GM12873 (cell line): ENCODE data around the gene GSAP.

Experiments
- TF ChIP-seq, protein P1 (sequence below): IDR thresholded peaks from 2 replicates; pipeline ENCODE4 v1.5.1; 2012; ENCODE audit warnings: low read depth, mild to moderate bottlenecking, moderate library complexity, low read length, control low read depth; ENCODE audit not compliant: insufficient read depth; ENCODE audit errors: missing control alignments

GSAP gene

DNA sequence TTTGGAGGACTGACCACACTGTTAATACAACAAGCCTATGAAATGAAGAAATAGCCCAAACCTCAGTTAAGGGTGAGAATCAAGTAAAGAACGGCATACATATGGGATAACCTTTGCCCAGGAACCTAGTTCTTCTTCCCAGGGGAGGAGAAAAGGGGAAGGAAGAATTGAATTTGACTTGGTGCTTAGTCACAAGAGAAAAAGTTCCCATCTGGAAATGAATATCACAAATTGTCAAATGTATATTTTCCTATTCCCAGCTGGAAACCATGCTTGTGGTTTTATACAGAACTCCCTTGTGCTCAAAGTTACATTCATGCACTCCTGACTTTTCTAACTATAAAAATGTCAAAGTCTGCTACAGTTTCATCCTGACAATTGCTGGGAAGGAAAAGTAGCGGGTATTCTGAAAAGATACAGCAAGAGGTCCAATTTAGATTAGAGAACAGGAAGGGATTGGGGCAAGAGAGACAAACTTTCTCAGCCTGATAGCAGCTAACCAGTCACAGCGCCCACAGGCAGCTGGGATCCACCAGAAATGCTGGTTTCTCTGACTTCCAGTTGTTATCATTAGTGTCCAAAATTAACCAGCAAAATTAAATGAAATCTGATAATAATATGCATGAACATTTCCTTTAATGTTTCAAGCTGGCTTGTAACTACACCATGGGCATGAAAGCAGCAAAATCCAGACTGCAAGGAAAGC lies 18.6 kb upstream of the GSAP start:
- TF ChIP-seq, protein P1, sequence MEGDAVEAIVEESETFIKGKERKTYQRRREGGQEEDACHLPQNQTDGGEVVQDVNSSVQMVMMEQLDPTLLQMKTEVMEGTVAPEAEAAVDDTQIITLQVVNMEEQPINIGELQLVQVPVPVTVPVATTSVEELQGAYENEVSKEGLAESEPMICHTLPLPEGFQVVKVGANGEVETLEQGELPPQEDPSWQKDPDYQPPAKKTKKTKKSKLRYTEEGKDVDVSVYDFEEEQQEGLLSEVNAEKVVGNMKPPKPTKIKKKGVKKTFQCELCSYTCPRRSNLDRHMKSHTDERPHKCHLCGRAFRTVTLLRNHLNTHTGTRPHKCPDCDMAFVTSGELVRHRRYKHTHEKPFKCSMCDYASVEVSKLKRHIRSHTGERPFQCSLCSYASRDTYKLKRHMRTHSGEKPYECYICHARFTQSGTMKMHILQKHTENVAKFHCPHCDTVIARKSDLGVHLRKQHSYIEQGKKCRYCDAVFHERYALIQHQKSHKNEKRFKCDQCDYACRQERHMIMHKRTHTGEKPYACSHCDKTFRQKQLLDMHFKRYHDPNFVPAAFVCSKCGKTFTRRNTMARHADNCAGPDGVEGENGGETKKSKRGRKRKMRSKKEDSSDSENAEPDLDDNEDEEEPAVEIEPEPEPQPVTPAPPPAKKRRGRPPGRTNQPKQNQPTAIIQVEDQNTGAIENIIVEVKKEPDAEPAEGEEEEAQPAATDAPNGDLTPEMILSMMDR: no peak

DNA sequence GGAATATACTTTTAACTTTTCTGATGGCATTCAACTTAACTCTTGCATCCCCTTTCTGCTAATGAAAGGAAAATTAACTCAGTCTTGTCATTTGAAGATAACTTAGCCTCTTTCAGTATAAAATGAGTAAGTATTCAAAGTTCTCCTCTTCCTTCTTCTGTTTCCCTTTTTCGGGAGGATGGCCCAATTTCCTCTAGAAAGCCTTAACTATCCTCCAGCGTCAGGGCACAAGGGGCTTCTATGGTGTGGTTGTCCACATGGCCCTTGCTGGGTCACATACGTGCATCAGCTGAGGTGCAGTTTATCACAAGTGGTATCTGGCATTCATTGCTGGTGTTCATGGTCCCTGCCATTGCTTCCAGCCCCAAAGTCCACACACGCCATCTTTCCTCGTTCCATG lies 17.8 kb upstream of the GSAP start:
- TF ChIP-seq, protein P1: no peak

DNA sequence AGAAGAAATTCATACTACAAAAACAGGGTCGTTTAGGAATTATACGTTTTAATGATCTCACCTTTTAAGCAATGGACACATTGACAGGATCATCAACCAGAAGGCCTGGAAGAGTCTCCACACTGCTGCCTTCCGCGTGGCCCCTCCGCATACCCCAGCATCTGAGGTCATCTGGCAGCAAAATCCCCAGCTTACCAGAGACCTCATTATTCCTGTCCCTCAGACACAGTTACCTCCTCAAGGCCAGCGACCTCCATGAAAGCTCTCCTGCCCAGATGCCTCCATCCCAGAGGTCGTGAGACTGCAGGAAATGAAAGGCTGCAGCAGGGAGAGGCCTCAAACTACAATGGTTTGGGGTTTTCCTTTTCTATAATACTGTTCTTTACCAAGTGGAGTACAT lies 14.8 kb upstream of the GSAP start:
- TF ChIP-seq, protein P1: no peak

DNA sequence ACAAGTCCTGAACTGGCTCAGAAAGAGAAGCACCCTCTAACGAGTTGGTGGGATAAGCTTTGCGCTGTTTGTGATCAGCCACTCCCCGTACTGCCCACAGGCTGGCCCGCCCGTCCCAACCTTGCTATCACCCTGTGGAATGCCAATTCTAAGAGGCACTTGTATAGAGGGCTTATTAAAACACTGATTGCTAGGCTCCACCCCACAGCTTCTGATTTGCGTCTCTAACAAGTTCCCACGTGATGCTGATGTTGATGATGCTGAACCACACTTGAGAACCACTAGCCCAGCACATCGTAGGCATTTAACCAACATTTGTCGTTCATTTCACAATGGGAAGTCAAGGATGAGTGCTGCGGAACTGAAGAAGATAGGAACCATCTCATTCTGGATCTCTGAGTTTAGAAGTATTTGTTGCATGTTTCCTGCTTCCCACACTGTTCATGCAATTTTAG lies 12.7 kb upstream of the GSAP start:
- TF ChIP-seq, protein P1: no peak

DNA sequence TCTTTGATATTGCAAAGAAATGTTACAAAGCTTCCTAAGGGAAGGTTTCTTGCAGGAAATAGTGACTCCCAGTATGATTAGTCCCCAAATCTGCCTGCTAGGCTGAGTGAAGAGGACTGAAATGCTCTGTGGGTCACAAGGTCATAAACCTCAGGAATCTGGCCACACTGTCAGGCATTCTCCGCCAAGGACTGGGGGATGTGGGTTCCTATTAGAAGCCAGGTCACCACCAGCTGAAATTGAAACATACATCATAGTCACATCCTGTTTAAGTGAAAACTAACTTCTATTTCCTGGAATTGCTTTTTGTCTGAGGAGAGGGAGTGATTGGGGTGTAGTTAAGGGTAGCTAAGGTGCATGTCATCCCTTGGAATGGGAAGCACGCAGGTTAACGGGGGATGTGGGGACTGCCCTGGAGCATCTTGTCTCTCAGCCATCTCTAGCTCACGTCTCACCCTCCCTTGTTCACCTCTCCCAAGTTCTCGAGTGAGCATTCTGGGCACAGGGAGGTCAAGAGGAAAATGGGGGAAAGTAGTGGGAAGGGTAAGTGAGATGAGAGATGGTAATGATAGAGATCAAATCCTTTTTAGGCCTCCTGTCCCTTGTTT lies 12.0 kb upstream of the GSAP start:
- TF ChIP-seq, protein P1: no peak

DNA sequence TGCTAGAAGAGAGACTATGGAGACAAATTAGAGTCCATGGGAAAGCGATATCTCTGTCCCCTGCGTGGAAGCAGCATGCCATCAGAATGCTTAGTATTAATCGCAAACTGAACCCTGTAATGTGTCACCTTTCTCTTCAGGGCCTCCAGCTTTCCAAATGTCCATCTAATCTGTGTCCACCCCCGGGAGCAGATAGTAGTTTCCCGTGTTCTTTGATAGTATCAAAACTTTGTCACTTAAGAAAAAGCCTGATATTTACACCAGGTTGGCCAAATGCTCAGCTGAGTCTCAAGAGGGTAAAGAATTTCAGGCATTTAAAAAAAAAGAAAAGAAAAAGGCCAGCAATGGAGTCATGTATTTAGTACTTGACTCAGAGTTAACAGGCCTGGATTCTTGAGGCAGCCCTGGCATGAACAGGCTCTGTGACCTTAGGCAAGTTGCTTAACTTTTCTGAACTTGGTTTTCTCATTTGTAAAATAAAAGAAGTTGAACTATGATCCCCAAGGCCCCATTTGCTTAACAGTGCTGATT lies 10.4 kb upstream of the GSAP start:
- TF ChIP-seq, protein P1: no peak

DNA sequence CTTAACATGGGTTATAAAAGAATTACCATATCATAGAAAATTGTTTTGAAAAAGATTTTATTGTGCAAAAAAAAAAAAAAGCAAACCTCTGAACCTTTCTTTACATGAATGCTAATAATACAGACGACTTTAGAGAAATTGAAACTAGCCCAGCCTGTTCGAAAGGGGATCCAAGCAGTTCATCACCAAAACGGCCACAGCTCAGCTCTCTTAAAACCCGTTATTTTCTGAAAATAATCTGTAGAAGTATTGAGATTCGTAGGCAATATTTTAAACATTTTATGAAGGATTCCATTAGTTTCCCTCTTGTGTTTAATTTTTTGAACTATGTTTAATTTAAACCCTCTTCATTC lies 9.9 kb upstream of the GSAP start:
- TF ChIP-seq, protein P1: no peak
